Hepatocyte (in vitro differentiated cells): ENCODE measurements around the gene DAB1.

Experiments
- CTCF ChIP-seq: fragments of 200-600 bp; sonication (generic); IDR thresholded peaks from 2 replicates; pipeline ENCODE4 v1.5.1; 2016; ENCODE audit warnings: antibody characterized with exemption, mild to moderate bottlenecking; ENCODE audit not compliant: poor library complexity
- EZH2 ChIP-seq: fragments of 200-600 bp; sonication (generic); IDR thresholded peaks from 2 replicates; pipeline ENCODE4 v1.6.1; 2016; ENCODE audit warnings: antibody characterized with exemption, mild to moderate bottlenecking, borderline replicate concordance

- no peak for TF ChIP-seq CTCF
- TF ChIP-seq EZH2: no peak
Observed at GRCh38 chr1:57272150-57272549, 151.7 kb downstream of the DAB1 start.
